Jurkat, Clone E6-1 (cell line): ENCODE data around the gene NXPH3.

ENCODE experiments used
- DNase-seq: peaks from one replicate; pipeline ENCODE4 v3.0.0-alpha.2; 2011; ENCODE audit warnings: low read depth, low spot score
- H3K4me3 ChIP-seq: 2 replicates; pipeline ENCODE4 v1.5.1; 2011; ENCODE audit warnings: mild to moderate bottlenecking, low read length, control low read depth, moderate library complexity

The NXPH3 gene

GRCh38 chr17:49612726-49613125 lies 37.1 kb downstream of the NXPH3 start:
- H3K4me3 ChIP-seq, result no peak overlapping the region
- DNase-seq, result no peak

- H3K4me3 ChIP-seq, result no peak overlapping the region
- no peak for DNase-seq
Measured at GRCh38 chr17:49613182-49613800, 37.6 kb downstream of the NXPH3 start.

DNA sequence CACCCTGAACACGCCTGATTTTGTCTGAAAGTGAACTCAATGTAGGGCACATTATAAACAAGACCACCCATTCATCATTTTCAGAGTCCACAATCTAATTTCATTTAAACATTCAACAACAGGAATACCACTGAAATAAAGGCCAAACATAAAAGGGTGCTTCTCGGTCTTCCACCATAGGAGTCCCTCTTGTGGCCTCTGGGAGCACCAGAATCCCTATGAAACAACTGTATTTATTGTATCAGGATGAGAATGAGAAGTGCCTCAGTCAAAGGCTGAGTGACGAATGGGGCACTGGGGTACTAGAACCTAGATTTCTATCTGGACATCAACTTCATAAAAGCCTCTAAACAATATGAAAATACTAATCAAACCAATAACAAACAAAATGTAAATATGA lies 40.4 kb downstream of the NXPH3 start:
- DNase-seq, result no peak
- H3K4me3 ChIP-seq, result no peak overlapping the region

GRCh38 chr17:49616601-49617131 lies 41.0 kb downstream of the NXPH3 start:
- DNase-seq, result no peak
- H3K4me3 ChIP-seq, result no peak overlapping the region

DNA sequence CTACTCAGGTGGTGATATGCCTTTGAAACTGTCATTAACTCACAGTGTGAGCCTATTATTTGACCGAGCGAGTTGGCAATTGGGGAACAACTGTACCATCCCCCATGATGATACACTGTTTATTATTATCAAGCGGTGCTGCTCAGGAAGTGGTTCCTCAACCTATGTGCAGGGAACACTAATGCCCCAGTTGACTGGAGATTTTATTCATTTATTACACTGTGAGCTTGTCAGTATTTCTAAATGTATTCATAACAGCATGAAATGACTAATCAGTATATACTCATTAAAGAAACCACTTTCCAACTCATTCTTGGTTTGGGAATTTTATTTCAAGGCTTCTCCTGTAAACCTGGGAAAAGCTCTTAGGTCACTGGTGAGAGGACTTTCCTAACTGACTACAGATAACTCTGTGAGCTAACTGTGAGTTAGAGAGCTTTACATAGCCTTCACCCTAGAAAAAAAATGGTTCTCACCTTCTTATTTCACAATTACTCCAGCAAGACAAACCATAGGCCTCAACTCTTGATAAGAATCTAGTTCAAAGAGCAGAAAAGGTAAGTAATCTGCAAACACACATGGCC lies 42.4 kb downstream of the NXPH3 start:
- DNase-seq, result no peak
- no peak overlapping the region for H3K4me3 ChIP-seq

DNA sequence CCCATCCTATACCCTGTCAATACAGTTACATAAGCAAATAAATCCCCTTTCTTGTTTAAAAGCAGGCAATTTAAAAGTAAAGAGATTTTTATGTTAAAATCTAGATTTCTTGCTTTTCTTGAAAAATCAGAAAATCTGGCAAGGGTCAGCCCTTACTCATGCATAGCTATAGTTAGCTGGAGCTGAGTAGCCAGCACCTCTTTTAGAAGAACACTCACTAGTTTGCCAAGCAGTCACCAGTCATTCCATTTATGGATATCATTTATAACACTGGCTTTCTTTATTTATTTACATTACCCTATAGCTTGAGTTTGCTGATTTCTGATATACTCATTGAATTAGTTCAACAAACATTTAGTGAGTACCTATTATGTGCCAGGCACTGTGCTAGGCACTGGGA lies 45.7 kb downstream of the NXPH3 start:
- DNase-seq, result no peak
- no peak overlapping the region for H3K4me3 ChIP-seq

GRCh38 chr17:49621946-49622529 lies 46.4 kb downstream of the NXPH3 start:
- DNase-seq, result no peak

DNA sequence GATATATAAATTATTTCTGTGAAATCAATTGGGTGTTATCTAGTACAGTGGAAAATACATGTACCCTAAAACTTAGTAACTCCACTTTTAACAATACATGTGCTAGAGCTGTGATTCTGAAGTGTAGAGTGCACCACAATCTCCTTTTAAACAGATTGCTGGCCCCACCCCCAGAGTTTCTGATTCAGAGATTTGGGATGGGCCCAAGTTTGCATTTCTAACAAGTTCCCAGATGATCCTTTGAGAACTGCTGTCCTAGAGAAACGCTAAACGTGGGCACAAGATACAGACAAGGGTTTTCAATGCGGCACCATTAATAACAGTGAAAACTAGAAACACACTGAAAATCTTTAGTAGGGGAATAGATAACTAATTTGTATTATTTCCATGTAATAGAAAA lies 49.2 kb downstream of the NXPH3 start:
- no peak overlapping the region for H3K4me3 ChIP-seq
- no peak for DNase-seq

More at GRCh38 chr17:49621946-49622529, 46.4 kb downstream of the NXPH3 start:
- H3K4me3 ChIP-seq, result no peak overlapping the region

- no peak overlapping the region for H3K4me3 ChIP-seq
- DNase-seq, result no peak
Measured at GRCh38 chr17:49629447-49629846, 53.8 kb downstream of the NXPH3 start.

- no peak overlapping the region for H3K4me3 ChIP-seq
- DNase-seq, result no peak
Measured at GRCh38 chr17:49630113-49630900, 54.6 kb downstream of the NXPH3 start.

DNA sequence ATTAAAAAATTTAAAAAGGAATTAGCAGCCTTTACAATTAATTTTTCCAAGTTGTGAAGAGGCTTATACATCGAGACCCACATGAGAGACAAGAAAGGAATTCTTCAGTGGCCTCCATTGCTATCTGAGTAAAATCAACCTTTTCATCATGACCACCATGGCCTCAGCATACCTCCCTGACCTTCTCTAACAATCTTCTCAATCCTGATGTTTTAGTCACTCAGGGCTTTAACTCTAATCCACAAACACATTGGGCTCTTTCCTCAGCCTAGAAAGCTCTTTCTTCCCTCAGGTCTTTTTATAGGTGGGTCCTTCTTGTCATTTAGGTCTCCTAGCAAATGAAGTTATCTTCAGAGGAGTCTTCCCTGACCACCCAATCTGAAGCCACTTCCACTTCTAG lies 55.8 kb downstream of the NXPH3 start:
- DNase-seq, result no peak
- no peak overlapping the region for H3K4me3 ChIP-seq
